IPS-NIHi11 (cell line): ENCODE measurements around the gene SRRD.

Source experiments
- DNase-seq: peaks from one replicate; pipeline ENCODE4 v3.0.0; 2012; ENCODE audit warnings: mixed read lengths, low spot score

Gene SRRD

GRCh38 chr22:26482161-26482560, 1.5 kb upstream of the SRRD start:
- no peak for DNase-seq

- DNase-seq, result no peak
These were observed 636 bp upstream of the SRRD start for GRCh38 chr22:26483043-26483438.

- no peak for DNase-seq
These were observed 656 bp downstream of the SRRD start for GRCh38 chr22:26484360-26484706.

- DNase-seq, result no peak
These were observed 1.3 kb downstream of the SRRD start for GRCh38 chr22:26485013-26485412.

GRCh38 chr22:26485806-26486390, 2.2 kb downstream of the SRRD start:
- DNase-seq, result no peak

GRCh38 chr22:26486394-26486793, 2.7 kb downstream of the SRRD start:
- no peak for DNase-seq

GRCh38 chr22:26487996-26488395, 4.3 kb downstream of the SRRD start:
- DNase-seq, result no peak

GRCh38 chr22:26489447-26490036, 5.9 kb downstream of the SRRD start:
- DNase-seq, result no peak

- DNase-seq, result no peak
These were observed 8.5 kb downstream of the SRRD start for GRCh38 chr22:26492220-26492619.

GRCh38 chr22:26494506-26494905, 10.8 kb downstream of the SRRD start:
- no peak for DNase-seq

GRCh38 chr22:26496456-26496855, 12.8 kb downstream of the SRRD start:
- no peak for DNase-seq

GRCh38 chr22:26499188-26499703, 15.6 kb downstream of the SRRD start:
- DNase-seq, result no peak

- DNase-seq, result no peak
These were observed 18.3 kb downstream of the SRRD start for GRCh38 chr22:26501996-26502395.

- peak; percentile 84 for DNase-seq
These were observed 19.2 kb downstream of the SRRD start for GRCh38 chr22:26502688-26503561.

GRCh38 chr22:26503758-26504157, 20.1 kb downstream of the SRRD start:
- DNase-seq, result no peak

- no peak for DNase-seq
These were observed 24.5 kb downstream of the SRRD start for GRCh38 chr22:26508148-26508547.

- DNase-seq, result peak; percentile 99
These were observed 28.6 kb downstream of the SRRD start, which contains the start of gene TFIP11 for GRCh38 chr22:26512149-26512793. Gene TFIP11, minus strand, starts transcription at chr22:26512473. Its CDS starts 2,201 bp downstream, at chr22:26510272.

- no peak for DNase-seq
These were observed 30.2 kb downstream of the SRRD start for GRCh38 chr22:26513838-26514237.

- no peak for DNase-seq
These were observed 30.9 kb downstream of the SRRD start for GRCh38 chr22:26514419-26515161.

- DNase-seq, result no peak
These were observed 32.3 kb downstream of the SRRD start for GRCh38 chr22:26515931-26516330.

- DNase-seq, result no peak
These were observed 32.8 kb downstream of the SRRD start for GRCh38 chr22:26516503-26516902.

- no peak for DNase-seq
These were observed 33.8 kb downstream of the SRRD start for GRCh38 chr22:26517429-26517828.
